ENCODE measurements around the gene NEUROD2.
"Not testable (repeated sequence)": the region's sequence is repeated elsewhere in the genome, so short reads cannot be mapped to it uniquely, and the experiment has no call there.

The NEUROD2 gene

DNA sequence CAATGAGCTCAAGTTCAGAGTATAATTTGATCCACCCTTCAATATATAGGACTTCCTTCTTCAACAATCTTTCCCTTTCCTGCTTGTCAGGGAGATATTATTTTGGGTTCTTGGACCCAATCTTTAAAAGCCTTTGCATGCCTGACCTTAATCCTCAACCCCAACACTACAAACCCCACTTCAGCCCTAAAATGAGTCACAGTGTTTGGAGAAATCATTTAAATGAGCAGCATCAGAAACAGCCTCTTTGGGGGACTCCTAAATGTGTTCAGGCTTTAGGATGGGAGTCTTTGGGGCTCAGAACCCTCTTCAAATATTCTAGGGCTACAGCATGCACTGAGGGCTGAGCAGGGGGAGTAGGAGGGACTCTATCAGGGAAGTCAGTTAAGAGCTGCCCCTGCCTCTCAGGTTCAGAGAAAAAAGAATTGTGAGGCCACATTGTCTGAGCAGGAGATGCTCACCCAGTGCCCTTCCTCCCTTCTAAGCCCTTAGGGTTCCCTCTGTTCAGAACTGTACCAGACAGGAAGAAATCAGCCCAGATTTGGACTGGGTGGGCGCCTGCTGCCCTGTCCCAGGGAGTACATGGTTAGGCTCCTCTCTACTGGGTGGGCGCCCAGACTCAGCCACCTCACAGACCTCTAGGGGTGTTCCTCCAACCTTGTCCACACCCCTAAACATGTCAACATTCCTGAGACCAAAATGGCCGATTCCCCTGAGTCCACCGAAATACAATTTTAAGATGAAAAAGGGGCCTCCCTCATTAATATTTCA is 5.0 kb downstream of the NEUROD2 start:
- DNase-seq (ENCODE audit: low read depth), result no peak

DNA sequence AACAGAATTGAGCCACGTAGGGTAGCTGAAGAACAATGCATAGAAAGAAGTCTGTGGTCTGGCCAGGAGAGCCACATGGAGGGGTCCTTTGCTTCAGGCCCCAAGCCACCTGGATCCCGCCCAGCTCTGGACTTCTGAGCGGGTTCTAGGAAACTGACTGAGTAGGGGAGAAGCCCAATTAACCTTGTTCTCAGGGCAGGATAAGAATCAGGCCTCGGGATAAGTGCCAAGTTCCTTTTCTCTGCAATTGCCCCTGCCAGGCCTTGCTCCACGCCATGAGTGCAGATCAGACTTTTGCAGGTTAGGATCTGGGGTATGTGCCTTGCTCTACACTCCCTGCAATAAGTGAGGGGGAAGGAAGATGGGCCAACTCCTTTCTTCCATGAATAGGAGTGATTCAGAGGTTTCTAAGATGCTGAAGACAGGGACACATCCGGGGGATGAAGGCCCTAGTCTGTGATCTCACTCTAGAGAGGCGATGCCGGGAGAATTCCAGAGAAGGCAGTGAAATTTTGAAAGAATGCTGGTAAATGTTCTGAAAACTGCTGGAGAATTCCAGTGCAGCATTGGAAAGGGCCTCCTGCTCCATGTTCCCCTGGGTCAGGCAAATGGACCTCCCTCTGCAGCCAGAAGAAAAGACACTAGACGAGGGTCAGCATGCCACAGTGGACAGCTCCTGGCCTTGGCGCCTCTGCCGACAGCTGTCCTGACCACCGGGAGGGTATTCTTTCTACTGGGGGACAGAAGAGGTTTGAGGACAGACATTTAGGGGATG is 5.8 kb downstream of the NEUROD2 start:
- DNase-seq (ENCODE audit: low read depth), result no peak

DNA sequence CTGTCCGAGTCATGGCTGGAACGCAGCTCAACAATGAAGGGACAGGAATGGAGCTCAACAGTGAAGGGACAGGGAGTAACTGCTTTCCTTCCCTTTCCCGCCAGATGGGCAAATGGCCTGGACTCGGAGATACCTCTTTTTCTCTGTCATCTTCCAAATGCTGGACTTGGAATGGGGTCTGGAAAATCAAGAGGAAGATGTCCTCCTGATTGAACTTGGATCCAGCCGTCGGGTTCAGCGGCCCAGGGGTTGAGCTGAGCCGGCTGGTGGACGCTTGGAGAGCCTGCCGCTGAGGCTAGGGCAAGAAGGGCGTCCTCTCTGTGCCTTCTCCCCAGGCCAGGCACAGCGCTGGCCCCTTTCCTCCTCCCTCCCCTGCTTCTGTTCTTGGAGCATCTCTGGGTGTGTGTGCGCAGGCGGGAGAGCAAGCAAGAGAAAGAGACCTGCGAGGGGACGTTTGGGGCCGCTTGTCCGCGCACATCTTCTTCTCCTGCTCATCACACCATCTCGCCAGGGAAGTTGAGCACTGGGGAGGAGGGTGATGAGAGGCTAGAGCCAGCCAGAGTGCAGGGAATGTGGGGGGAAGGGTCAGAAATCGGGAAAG is 6.6 kb downstream of the NEUROD2 start:
- DNase-seq (ENCODE audit: low read depth), result no peak

DNA sequence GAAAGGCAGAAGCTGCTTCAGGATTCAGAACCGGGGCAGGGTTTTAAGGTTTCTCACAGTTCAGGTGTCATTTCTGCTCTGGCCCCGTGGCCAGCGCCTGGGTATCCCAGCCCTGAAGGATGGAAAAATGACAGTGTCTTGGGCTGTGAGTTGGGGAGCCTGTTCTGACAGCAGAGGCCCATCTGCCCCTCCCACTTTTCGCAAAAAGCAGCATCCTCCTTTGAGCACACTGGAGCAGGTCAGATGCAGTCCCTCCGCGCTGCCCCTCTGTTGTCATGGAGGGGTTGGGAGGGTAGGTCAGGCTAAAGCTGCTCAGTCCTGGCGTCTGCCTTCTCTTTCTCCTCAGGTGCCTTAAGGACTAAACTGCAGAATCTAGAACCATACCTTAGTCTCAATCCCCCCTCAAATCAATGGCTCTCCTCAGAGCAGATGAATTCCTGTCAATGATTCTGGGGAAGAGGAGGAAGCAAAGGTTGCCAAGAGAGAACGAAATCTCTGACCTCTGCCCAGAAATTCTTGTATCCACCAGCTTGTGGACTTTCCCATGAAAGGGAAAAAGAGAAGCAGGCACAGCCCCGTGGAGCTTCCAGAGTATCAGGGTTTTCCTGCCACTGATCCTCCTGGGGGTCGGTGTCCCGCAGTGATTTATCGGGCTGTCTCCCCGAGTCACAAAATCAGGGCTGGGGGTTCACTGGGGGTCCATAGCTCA is 7.3 kb downstream of the NEUROD2 start:
- DNase-seq (ENCODE audit: low read depth), result no peak

DNA sequence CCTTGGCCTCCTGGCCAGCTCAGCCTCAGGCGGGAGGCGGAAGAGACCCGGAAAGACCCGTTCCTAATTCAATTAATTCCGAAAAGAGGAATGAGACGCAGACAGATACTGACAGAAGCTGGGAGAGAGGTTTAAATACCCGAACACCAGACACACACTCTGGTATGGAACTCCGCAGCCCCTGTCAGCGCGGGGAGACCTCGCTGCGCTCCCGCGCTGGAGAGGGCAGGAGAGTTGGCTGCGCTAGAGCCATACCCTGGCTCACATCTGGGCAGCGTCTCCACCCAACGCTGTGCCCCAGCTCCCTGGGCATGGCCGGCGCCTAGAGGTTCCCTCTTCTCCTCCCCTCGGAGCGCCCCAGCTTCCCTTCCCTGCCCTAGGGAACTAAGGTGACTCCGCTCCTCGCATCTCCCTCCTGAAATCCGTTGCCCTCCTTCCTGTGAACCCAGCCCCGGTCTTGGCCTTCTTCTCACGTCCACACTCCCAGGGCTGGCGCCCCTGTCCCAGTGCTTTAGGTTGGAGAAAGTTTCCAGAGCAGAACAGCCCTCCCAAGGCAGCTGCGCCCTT is 8.0 kb downstream of the NEUROD2 start:
- DNase-seq (ENCODE audit: low read depth), result no peak

DNA sequence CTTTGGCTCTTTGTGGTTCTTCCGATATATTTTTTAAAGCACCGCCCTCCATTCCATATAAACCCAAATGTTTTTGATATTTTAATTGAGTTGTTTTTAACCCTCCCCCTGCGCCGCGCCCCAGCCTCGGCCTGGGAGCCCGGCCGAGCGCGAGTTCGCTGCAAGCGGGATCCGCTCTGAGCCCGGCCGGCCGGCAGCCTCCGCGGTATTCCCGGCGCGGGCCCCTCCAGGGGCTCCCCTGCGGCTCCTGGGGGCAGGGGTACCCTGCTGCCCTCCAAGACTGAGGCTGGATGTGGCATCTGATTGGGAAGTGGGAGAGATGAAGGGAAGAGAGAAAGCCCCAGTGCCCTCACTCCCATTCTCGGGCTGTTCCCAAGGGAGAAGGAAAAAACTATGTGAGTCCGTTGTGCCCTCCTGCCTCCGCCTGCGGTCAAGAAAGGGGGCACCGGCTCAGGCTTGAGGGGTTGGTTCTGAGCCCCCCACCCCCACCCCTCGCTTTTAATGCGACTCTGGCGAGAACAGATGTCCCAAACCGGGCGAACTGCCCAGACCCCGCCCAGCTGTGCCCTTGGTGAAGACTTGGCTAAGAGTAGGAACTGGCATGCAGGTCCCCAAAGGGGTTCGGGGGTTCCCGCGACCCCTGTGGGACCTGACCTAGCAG is 8.6 kb downstream of the NEUROD2 start:
- no peak for DNase-seq (ENCODE audit: low read depth)

DNA sequence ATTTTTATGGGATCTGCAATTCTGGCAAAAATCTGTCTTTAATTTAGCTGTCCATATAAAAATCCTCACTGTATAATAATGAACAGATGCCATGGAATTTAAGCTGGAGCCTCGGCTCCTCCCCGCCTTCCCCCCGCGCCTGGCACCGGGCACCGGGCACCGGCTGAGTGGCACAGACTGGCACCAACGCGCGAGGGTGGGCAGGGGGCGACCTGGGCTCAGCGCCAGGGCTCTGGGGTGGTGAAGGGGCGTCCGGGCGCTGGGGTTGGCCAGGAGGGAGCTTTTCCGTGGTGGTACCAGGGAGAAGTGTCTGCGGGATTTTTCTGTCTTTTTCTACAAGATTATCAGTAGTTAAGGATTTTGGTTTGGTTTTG is 9.1 kb downstream of the NEUROD2 start:
- no peak for DNase-seq (ENCODE audit: low read depth)

DNA sequence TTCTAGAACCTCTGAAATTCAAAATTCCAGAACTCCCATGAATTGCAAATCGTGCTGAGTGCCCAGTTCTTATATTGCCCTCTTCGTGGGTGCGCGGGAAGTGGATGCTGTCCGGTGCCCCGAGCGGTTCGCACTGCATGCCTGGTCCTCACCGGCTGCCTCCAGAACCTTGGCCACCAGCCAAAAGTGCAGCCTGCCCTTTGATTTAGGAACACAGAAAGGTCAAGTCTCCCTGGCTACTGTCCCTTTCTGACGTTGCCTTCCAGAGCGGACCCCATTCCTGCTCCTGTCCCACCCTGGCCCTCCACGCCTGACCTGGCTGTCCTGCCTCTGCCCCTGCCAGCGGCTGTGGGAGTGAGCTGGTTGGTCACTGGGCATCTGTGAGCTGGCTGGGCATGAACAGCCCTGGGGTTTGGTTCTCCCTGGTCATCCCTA is 9.7 kb downstream of the NEUROD2 start:
- no peak for DNase-seq (ENCODE audit: low read depth)

DNA sequence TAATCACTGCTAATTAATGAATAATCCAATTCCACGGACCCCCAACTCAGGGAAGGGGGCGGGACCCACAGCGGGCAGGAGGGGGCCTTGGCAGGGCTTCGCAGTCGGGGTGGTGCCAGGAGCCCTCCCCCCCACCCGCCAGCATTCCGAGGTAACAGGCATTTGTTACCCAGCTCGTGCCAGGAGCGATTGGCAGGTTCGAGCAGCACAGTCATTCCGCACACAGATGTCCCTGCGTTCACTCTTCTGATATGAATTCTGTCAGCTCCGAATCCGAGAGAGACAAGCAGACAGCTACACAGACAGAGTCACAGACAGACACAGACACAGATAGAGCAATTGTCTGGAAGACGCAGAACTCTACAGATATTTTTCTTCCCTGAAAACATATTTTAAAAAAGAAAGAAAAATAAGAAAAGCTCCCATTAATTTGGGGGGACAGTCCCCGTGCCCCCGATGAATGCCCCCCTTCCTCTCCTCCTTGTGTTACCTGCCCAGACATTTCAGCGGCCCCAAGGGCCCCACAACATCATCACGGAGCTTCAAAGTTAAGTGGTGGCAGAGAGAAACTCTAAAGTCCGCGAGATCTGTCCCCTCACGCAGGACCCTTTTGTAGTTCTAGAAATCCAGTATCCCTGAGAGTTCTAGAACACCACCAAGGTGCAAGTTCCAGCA is 10.2 kb downstream of the NEUROD2 start:
- no peak for DNase-seq (ENCODE audit: low read depth)

DNA sequence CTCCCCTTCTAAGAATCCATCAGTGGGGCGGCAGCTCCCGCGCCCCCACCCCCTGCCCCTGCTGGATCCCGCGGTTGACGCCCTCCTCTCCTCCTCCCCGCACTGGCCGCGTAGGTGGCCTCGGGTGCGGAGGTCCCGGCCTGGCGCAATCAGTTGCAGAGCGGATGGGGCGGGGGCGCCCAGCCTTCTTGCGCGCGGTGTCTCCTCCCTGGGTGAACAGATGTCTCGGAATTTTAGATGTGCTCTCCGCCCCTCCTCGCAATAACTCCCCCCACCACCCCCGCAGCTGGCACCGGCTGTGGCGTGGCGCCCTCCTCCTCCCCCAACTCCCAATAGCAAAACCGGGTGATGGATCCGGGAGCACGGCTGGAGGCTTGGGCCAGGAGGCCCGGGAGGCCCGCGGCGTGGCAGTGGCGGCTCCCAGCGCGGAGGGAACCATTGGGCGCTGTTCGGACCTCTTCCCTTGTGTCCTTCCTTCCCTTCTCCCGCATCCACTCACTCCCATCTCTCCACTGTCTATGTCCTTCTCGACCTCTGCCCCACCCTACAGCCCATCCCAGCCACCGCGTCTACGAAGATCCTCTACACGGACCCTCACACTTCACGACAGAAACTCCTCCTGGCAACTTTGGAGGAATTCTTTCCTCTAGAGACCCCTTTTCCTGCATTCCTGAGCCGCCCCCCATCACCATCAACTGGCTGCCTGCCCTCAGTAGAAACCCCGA is 11.0 kb downstream of the NEUROD2 start:
- DNase-seq (ENCODE audit: low read depth), result no peak

DNA sequence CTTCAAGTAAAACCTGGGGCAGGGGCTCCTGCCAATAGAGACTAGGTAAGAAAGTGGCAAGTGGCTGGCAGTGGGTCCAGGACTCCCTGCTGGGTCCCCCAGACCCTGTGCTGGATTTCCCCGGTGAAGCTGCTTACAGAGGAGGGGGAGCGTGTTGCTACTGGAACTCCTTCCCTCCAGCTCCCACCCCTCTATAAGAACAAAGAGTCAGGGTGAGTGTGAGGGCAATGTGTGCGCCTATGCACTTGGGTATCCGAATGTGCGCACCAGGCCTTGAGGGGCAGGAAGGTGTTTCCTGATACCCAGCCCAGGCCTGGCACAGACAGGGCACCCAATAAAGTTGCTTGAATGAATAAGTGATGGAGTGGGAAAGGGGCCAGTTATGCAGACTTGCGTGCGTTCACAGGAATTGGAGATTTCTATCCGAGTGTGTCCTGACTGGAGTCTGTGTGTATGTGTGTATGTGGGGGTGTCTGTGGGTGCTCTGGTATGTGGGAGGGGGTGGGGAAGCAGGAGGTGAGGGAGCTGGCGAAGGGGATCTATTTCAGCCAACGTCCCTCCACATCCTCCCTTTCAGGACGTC is 11.7 kb downstream of the NEUROD2 start:
- DNase-seq (ENCODE audit: low read depth), result no peak

DNA sequence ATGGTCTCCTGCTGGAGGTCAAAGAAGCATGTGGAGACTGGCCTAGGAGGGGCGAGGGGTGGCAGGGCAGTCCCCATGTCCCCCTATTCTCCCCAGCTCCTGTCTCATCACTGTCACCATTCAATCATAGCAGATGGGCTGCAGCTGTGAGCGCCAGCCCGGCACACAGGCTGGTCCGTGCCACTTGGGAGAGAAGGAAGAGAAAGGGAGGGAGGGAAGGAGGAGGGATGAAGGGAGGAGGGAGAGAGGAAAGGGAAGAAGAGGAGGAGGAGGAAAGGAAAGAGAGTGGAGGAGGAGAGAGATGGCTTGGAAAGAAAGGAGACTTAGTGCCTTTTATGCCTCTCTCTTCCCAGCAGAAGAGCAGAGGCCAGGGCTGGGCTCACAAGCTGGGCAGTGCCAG is 12.4 kb downstream of the NEUROD2 start:
- no peak for DNase-seq (ENCODE audit: low read depth)

DNA sequence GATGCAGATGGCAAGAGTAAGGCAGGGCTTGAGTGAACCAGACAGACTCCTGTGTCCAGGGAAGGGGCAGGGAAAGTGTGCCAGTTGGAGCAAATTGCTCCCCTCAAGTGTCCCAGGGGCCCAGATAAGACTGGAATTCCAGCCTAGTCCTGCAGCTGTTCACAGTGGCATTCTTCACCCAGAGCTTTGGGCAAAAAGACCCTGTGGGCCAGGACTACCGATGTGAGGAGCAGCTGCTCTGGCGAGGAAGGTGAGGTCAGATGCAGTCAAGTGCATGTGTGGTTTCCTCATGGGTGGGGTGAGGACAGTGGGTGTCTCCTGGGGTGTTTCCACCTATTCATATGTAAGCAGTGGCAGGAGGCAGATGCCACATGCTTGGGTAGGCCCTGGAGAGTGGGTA is 14.3 kb downstream of the NEUROD2 start:
- DNase-seq (ENCODE audit: low read depth), result no peak

DNA sequence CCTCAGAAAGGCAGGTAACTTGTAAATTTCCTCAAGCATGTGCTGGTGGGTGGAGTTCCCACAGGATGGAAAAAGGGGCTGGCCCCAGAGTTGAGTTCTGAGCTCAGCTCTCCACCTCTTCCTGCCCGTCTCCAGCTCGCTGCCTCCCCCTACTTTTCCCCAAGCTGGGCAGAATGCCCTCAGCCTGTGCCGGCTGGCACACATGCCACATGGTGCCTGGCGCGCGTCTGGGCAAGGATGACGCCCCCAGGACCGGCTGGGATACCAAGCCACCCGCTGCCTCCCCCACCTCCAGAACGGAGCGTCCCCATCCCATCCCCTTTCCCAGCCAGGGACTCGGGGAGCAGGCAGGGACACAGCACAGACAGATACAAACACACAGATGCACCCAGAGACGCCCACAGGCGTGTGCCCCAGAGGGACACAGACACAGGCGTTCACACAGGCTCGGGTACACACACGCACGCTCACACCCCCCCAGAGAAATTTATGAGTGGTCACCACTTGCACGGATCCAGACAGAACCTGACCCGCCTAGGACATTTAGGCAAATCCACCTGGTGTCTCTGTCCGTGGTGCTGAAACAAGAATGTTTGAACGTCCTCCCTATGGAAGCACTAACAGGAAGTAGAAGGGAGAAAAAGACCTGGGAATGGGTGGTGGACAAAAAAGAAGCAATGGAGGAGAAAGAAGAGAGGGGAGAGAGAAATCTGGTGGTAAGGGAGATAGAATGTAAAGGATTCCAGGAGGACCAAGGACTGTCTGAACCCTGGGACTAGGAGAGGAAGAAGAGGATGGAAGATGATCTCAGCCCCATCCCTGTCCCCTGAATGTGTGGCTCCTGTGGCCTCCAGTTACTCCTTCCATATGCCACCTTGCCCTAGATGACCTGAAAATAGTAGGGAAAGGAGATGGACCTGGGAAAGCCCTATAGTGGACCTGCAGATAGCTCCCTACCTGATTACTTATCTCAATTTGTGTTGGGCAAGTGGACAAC is 15.5 kb downstream of the NEUROD2 start:
- no peak for DNase-seq (ENCODE audit: low read depth)

DNA sequence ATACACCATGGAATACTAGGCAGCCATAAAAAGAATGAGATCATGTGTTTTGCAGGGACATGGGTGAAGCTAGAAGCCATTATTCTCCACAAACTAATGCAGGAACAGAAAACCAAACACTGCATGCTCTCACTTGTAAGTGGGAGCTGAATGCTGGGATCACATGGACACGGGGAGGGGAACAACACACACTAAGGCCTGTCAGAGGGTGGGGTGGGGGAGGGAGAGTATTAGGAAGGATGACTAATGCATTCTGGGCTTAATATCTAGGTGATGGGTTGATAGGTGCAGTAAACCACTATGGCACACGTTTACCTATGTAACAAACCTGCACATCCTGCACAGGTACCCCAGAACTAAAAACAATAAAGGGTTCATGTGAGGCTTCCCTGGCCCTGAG is 17.5 kb downstream of the NEUROD2 start:
- not testable (repeated sequence) for DNase-seq (ENCODE audit: low read depth)

DNA sequence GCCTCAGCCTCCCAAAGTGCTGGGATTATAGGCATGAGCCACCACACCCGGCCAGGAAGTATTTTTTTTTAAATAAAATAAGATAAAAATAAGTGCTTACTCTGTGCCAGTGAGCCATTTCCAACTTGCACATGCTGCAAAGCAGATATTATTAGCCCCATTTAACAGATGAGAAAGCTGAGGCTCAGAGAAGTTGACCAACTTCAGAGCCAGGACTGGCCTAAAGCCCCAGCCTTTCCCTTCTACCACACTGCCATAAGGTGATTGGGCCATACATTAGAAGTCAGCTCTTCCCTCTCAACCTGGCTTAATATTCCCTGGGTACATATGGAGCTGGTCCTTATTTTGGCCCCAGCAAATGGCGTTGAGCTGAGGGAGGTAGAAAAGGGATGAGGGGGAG is 25.1 kb downstream of the NEUROD2 start:
- no peak for DNase-seq (ENCODE audit: low read depth)

DNA sequence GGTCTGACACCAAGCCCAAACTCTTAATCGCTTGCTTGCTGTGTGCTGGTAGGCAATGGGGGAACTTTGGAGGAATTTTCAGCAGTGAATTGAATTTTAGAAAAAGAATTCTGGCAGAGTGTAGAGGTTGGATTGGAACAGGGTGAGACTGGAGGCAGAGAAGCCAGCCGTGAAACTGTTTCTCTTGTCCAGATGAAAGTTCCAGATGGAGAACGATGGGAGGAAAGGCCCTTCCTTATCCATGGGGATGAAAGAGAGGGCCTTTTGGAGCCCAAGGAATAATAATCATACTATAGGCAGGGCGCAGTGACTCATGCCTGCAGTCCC is 26.0 kb downstream of the NEUROD2 start:
- DNase-seq (ENCODE audit: low read depth), result no peak

DNA sequence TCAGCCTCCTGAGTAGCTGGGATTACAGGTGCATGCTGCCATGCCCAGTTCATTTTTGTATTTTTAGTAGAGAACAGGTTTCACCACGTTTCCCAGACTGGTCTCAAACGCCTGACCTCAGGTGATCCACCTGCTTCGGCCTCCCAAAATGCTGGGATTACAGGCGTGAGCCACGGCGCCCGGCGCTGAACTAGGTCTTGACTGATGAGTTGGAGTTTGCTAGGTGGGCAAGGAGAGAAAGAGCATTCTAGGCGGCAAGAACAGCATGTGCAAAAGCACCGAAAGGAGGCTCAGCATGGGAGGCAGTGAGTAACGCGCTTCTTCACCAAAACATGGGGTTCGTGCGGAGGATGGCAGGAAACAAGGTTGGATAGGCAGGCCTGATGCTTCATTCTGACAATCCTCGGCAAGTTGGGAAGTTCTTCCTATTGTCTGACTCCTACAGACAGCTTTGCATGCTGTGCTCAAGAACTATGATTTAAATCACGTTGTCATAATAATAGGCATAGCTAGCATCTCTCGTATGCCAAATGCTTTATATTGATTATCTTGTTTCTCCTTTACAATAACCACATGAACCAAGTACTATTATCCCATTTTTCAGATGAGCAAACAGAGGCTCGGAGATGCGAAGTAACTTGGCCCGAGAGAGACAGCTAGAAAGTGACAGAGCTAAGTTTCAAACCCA is 26.5 kb downstream of the NEUROD2 start:
- DNase-seq (ENCODE audit: low read depth), result no peak

Data from HS-5 (cell line).